CD4-positive, alpha-beta T cell treated with Interleukin-10 for 1 hour (primary cell): Measurements from ENCODE around the gene SUGP2.
A peak's percentile ranks its signal among the peaks of the same experiment; 100 is the strongest.
"Not testable (repeated sequence)": the region's sequence is repeated elsewhere in the genome, so short reads cannot be mapped to it uniquely, and the experiment has no call there.

Experiments used
- DNase-seq: peaks from one replicate; pipeline ENCODE4 v3.0.0-alpha.2; 2020

Gene SUGP2

DNA sequence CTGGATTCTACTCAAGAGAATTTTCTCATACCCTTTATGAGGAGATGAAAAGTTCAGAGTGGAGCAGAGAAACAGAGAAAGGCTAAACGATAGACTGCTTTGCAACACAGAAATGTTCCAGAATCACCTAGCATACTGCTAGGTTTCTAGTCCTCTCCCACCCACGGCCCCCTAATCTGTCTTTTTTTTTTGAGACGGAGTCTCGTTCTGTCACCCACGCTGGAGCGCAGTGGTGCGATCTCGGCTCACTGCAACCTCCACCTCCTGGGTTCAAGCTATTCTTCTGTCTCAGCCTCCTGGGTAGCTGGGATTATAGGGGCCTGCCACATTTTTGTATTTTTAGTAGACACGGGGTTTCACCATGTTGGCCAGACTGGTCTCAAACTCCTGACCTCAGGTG, 4.8 kb downstream of the SUGP2 start:
- no peak for DNase-seq

- no peak for DNase-seq
Observed at GRCh38 chr19:19027228-19027627, 6.1 kb downstream of the SUGP2 start.

DNA sequence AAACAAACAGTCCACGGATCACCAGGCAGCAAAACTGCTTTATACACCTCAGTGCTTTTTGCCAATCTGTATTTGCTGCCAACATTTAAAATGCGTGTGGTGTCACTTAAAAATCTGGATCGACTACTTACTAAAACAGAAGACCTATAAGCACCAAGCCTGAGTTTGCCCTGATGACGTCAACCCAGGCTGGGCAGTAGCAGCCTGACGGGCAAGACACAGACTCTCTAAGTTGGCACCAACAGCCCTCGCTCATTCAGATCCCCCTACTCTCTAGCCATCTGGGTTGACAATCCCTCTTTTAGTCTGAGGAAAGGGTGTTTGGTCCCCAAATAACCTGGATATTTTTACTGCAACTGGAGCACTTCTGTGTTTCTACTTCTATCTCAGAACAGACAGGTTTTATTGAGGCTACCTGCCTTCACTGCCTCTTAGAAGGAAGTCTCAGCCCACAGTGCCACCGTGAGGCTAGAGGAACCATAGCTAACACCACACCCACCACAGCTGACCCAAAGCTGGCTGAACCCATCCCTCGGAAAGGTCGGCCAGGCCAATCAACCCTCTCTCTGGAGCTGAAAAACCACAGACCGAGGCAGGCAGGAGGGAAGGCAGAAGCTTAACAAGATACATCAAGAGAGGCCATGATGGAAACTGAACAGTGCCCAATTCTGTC, 6.9 kb downstream of the SUGP2 start:
- no peak for DNase-seq

DNA sequence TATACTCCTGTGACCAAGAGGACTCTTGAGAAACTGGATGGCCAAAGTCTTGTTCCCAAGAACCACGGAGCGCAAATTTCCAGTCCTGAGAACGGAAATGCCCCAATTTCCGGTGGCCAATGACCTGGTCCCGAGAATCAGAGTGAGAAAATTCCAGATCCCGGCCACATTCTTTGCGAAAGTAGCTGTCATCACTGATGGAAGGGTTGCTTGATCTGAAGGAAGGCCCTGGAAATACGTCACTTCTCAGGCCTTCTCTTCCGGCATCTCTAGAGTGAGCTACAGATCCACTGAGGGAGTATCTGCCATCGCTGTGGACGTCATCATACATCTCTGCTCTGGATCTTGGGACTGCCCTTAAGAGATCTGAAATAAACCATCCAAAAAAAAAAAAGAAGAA, 7.5 kb downstream of the SUGP2 start:
- DNase-seq: no peak

GRCh38 chr19:19023376-19023775, 9.9 kb downstream of the SUGP2 start:
- not testable (repeated sequence) for DNase-seq

- DNase-seq: no peak
Observed at GRCh38 chr19:19022380-19022961, 10.8 kb downstream of the SUGP2 start.

- no peak for DNase-seq
Observed at GRCh38 chr19:19021115-19021514, 12.2 kb downstream of the SUGP2 start.

DNA sequence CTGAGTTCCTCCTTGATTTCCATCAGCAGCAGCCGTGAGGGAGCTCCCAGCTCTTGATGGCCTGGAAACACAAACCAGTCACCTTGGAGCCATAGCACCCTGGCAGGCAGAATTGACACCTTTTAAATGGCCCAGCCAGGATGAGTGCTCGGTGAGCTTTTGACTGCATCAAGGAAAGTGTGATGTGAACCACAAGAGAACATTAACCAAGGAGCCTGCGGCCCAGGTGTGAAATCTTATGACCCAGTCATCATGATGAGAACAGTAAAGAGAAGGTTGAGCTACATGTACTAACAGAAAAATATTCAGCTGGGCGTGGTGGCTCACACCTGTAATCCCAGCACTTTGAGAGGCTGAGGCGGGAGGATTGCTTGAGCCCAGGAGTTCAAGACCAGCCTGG, 22.8 kb downstream of the SUGP2 start:
- peak; percentile 13 for DNase-seq

DNA sequence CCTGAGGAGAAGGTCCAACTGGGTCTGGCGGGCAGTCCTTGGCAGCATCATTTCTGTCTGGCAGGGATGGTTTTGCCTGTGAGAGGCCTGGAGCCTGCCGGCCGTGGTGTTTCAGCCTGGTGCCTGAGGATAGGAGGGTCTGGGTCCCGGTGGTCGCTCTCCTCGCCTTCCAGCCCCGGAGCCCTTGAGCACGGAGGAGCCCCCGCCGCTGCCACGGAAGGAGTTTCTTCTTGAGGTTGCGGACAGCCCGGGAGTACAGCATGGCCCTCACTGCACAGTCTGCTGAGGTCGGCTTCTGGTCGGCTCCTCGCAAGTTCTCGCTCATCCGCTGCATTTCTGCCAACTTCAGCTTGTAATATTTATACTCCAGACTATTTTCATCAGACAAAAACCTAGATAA, 23.4 kb downstream of the SUGP2 start:
- no peak for DNase-seq

- DNase-seq: no peak
Observed at GRCh38 chr19:19006213-19006612, 27.1 kb downstream of the SUGP2 start.

DNA sequence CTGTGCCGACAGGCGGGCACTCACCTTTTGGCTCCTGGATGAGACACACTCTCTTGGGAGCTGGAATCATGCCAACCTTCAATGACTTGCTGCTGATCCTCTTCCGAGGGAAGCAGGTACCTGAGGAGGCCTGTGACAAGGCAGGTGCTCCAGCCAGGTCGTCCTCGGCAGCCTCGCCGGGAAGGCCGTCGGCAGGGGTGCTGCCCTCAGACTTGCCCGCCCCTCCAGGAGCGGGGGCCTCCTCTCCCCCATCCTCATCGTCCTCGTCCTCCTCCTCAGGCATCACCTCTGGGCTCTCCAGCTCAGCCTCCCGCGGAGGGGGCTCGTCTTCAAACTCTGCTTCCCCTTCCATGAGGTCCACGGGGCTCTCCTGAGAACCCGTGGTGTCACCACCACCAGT, 29.2 kb downstream of the SUGP2 start:
- no peak for DNase-seq

GRCh38 chr19:18999896-19000620, 33.3 kb downstream of the SUGP2 start:
- DNase-seq: no peak

DNA sequence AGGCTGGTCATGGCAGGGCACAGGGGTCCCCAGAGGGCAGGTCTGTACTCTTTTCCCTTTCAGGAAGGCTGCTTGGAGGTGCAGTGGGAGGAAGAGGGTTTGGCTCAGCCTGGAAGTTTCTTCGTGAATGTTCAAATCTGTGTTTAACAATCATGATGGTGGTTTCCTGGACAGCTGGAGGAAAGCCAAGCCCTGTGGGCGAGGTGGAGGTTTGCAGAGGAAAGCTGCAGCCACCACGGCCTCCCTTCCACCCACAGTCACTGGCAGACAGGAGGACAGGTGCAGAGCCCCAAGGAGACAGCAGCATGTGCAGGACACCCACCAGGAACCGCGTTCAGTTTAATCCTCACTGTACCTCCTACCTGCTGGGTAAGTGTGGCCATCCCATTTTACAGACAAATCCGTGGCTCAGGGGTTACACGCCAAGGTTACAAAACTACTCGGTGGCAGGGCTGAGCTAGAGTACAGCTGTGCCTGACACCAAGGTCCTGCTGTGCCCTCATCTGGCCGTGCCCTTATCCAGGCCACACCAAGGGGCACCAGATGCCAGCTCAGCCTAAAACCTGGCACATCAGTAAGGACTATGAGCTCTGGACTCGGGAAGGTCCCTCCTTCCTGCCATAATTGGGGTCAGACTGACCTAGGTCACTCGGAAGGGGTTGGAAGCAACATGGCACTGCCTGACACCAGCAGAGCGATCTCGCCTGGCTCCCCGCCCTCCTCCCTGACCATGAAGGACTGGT, 34.1 kb downstream of the SUGP2 start:
- no peak for DNase-seq

- DNase-seq: no peak
Observed at GRCh38 chr19:18998276-18998675, 35.0 kb downstream of the SUGP2 start.

DNA sequence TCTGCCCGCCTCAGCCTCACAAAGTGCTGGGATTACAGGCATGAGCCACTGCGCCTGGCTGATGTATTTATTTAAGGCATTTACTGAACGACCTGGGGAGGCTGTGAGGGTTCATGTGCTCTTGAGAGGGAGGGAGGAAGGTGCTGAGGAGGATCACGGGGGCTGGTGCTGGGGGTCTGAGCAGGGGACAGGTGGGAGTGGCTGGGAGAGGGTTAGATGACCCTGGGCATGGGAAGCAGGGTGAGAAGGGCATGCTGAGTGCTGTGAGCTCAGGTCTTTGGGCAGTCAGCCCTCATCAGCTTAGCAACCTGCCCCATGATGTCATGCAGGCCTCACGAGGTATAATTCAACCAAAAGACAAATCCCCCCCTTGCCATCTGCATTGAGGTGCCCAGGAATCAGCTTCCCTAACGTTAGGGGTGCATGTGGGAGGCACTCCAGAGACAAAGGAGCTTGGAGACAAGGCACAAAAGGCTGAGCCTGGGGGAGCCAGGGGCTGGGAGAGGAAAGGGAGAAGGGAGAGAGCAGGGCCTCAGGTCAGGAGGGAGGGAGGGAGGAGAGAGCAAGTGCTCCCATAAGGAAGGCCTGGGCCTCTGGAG, 36.4 kb downstream of the SUGP2 start:
- no peak for DNase-seq

DNA sequence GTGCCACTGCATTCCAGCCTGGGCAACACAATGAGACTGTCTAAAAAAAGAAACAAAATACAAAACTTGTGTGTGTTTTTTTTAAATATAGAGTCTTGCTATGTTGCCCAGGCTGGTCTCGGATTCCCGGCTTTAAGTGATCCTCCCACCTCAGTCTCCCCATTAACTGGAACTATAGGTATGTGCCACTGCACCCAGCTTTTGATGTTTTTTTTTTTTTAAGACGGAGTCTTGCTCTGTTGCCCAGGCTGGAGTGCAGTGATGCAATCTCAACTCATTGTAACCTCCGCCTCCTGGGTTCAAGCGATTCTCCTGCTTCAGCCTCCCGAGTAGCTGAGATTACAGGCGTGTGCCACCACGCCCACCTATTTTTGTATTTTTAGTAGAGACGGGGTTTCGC, 37.0 kb downstream of the SUGP2 start:
- DNase-seq: no peak

DNA sequence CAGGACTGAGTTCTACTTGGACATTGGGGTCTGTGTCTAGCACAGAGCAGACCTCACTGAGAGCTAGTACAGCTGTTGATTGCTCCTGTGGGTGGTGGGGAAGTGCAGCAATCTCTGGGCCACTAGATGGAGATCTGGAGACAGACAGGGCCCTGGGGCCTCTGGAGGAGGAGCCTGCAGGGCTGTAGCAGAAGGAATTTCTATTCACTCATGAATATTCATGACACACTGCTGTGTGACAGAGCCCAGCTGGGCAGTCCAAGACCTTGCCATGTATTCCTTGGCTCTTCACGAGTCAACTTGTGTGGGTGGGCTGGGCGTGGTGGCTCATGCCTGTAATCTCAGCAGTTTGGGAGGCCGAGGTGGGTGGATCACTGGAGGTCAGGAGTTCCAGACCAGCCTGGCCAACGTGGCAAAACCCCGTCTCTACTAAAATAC, 37.5 kb downstream of the SUGP2 start:
- DNase-seq: peak; percentile 19

DNA sequence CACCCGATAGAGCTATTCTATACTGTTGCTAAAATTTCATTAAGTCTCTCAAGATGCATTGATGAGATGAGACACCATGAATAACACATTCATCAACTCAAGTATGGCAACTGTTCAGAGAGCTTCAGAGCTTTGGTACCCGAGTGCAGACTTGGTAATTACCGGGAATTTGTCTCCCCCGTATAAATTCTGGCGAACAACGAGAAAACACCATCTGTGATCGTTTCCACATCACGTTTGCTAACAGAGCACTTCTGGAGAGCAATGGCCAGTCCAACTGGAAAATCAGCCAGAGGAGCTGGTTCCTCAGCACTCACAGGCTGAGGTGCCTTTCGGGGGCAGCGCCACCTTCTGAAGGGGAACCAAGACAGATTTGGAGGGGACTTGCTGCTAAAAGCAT, 40.2 kb downstream of the SUGP2 start:
- DNase-seq: no peak

- no peak for DNase-seq
Observed at GRCh38 chr19:18992696-18993095, 40.6 kb downstream of the SUGP2 start.

- DNase-seq: no peak
Observed at GRCh38 chr19:18991468-18991867, 41.8 kb downstream of the SUGP2 start.

GRCh38 chr19:18991006-18991405, 42.3 kb downstream of the SUGP2 start:
- DNase-seq: no peak

DNA sequence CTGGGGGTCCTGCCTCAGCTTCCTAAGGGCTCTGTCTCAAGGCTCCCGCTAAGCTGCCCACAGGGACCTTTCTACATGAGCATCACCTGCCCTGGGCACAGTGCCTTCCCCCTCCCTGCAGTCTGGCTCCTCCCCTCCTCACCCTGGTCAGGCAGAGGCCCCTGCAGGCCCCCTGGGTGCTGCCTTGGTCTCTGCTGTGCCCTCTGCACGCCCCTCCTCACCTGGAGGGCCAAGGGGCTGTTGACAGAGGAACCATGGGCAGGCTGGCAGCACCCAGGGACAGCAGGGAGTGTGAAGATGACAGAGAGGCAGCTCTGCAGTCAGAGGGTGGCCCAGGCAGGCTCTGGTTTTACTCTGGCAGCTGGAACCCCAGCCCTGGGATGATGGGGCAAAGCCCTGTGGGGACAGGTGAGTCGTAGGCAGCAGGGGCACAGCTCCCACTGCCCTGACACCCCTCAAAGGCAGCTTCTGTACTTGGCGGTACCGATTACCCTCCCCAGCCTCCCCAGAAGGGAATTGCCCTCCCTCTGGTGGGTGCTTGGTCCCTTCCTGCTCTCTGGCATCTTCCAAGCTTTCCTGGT, 43.1 kb downstream of the SUGP2 start:
- no peak for DNase-seq

DNA sequence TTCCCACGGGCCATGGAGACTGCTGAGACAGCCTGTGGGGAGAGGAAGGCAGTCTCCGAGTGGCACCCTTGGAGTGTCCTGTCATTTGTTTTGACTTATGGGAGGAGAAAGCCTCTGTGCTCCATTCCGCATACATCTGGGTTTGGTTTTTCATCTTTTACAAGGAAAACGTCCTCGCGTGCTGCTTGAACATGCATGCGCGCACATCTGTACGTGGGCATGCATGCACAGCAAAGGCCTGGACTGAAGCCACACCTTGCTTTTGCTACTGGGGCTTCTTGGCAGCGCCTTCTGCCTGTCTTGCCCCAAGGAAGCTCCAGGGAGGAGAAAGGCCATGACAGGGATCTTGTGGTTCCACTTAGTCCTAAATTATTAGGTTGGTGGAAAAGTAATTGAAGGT, 44.0 kb downstream of the SUGP2 start:
- DNase-seq: no peak
